ENCODE results near the gene PLIN5.

Gene PLIN5

GRCh38 chr19:4487572-4487971, 47.5 kb downstream of the PLIN5 start:
- no peak for DNase-seq (ENCODE audit: extremely low spot score)
- CTCF ChIA-PET, result no interaction called here
- POLR2A ChIA-PET, result no interaction called here
- TF ChIP-seq, protein P1, sequence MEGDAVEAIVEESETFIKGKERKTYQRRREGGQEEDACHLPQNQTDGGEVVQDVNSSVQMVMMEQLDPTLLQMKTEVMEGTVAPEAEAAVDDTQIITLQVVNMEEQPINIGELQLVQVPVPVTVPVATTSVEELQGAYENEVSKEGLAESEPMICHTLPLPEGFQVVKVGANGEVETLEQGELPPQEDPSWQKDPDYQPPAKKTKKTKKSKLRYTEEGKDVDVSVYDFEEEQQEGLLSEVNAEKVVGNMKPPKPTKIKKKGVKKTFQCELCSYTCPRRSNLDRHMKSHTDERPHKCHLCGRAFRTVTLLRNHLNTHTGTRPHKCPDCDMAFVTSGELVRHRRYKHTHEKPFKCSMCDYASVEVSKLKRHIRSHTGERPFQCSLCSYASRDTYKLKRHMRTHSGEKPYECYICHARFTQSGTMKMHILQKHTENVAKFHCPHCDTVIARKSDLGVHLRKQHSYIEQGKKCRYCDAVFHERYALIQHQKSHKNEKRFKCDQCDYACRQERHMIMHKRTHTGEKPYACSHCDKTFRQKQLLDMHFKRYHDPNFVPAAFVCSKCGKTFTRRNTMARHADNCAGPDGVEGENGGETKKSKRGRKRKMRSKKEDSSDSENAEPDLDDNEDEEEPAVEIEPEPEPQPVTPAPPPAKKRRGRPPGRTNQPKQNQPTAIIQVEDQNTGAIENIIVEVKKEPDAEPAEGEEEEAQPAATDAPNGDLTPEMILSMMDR (IDR thresholded peaks at IDR 0.05; ENCODE audit: control extremely low read depth, extremely low read depth, low read depth, missing control alignments), result no peak

GRCh38 chr19:4483385-4483784, 51.6 kb downstream of the PLIN5 start:
- no peak for DNase-seq (ENCODE audit: extremely low spot score)
- TF ChIP-seq, protein P1 (IDR thresholded peaks at IDR 0.05; ENCODE audit: control extremely low read depth, extremely low read depth, low read depth, missing control alignments), result no peak
- ChIA-PET CTCF (interaction anchor here (1.2 kb wide), 1 partner anchor 217 kb away, joined by 3 read pairs; no protein-coding TSS in a partner anchor), POLR2A (interaction anchor here (0.7 kb wide), 1 partner anchor 12 kb away, joined by 4 read pairs; no protein-coding TSS in a partner anchor)

GRCh38 chr19:4482721-4483364, 52.2 kb downstream of the PLIN5 start:
- CTCF ChIA-PET, result interaction anchor here (1.1 kb wide), 1 partner anchor 12 kb away, joined by 3 read pairs; no protein-coding TSS in a partner anchor
- TF ChIP-seq, protein P1 (IDR thresholded peaks at IDR 0.05; ENCODE audit: control extremely low read depth, extremely low read depth, low read depth, missing control alignments), result no peak
- POLR2A ChIA-PET, result interaction anchor here (1.4 kb wide), 1 partner anchor 12 kb away, joined by 6 read pairs; no protein-coding TSS in a partner anchor
- no peak for DNase-seq (ENCODE audit: extremely low spot score)

DNA sequence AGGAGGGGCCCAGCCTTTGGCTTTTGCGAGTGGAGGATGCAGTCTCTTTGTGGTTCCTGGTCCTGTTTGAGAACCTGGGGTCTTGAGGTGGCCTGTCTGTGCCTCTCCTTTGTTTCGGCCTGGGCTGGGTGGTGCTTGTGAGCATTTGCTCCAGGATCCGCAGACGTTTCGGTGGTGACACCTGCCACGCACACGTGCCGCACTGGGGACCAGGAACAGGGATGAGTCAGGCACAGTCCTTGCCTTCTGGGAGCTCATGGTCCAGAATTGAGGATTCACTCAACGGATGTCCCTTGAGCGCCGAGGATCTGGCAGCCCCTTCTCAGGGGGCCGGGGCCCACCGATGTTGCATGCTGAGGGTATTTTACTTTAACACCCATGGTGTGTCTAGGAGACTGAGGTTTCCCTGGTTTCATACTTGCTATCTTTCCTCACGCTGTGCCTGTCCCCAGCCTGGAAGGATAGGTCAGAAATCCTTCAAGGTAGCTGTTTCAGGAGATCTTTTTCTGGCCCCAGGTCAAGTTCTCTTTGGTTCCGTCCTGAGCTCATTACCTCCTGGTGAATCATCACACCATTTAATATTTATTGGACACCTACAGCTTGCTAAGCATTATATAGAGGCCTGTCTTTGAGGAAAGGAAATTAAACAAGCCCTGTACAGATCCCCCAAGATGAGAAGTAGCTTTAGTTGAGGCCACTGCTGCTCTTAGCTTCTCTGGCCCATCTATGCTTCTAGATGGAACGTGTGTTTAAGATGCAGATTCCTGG, 57.8 kb downstream of the PLIN5 start:
- no peak for DNase-seq (ENCODE audit: extremely low spot score)
- CTCF ChIA-PET, result interaction anchor here (1.4 kb wide), 1 partner anchor 159 kb away, joined by 3 read pairs; no protein-coding TSS in a partner anchor
- TF ChIP-seq, protein P1 (IDR thresholded peaks at IDR 0.05; ENCODE audit: control extremely low read depth, extremely low read depth, low read depth, missing control alignments), result no peak
- POLR2A ChIA-PET, result interaction anchor here (0.6 kb wide), 1 partner anchor 9 kb away, joined by 3 read pairs; no protein-coding TSS in a partner anchor

DNA sequence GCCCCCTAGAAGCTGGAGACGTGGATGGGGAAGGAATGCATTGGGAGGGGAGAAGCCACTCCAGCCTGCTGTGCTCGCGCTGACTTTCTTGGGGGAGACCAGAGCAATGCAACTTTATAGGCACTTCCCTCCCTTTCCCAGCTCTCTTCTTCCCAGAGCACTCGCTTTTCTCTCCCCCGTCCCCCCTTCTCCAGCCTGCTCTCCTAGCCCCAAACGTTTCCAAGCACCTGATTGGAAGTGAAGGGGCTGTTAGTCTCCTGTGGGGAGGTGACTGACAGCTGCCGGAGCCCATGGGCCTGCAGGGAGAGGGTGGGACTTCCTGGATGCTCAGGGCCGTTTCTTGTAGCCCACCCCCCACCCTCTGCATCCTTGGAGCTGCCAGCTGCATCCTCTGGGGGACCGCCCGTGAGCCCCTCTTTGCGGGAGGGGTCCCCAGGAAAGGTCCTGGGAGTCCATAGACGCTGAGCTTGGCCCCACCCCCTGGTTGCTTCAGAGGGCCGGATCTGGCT, 60.5 kb downstream of the PLIN5 start:
- DNase-seq (ENCODE audit: extremely low spot score), result peak; percentile 86

More for the DNA sequence above, 60.5 kb downstream of the PLIN5 start:
- TF ChIP-seq, protein P1 (IDR thresholded peaks at IDR 0.05; ENCODE audit: control extremely low read depth, extremely low read depth, low read depth, missing control alignments), result no peak
- POLR2A ChIA-PET, result interaction anchor here (0.5 kb wide), 1 partner anchor 94 kb away, joined by 4 read pairs; no protein-coding TSS in a partner anchor
- CTCF ChIA-PET, result interaction anchor here (0.8 to 1.0 kb wide), 3 partner anchors 10 to 74 kb away, joined by 3 read pairs; partner anchors contain the start of gene SH3GL1

Data from GM10248 (cell line).